Stimulated activated CD4-positive, alpha-beta T cell treated with anti-CD3 and anti-CD28 coated beads, Interleukin-4, amount 100 ng/mL, for 48 hours (primary cell): ENCODE data around the gene SFMBT2.

Experiments used
- DNase-seq, 2 donors: peaks; one replicate each; pipeline ENCODE4 v3.0.0-alpha.2; 2020; ENCODE audit warnings: low read depth in 2 of 2

The SFMBT2 gene

GRCh38 chr10:7364474-7364873 lies 46.4 kb downstream of the SFMBT2 start:
- DNase-seq: no peak

GRCh38 chr10:7363700-7364099 lies 47.1 kb downstream of the SFMBT2 start:
- no peak for DNase-seq

GRCh38 chr10:7362471-7362870 lies 48.4 kb downstream of the SFMBT2 start:
- DNase-seq: no peak

- DNase-seq: no peak
Observed at GRCh38 chr10:7361316-7361715, 49.5 kb downstream of the SFMBT2 start.

- no peak for DNase-seq
Observed at GRCh38 chr10:7359954-7360353, 50.9 kb downstream of the SFMBT2 start.

- no peak for DNase-seq
Observed at GRCh38 chr10:7359356-7359755, 51.5 kb downstream of the SFMBT2 start.

- DNase-seq: no peak
Observed at GRCh38 chr10:7357193-7357592, 53.6 kb downstream of the SFMBT2 start.

- DNase-seq: no peak
Observed at GRCh38 chr10:7354330-7355047, 56.3 kb downstream of the SFMBT2 start.

GRCh38 chr10:7351894-7352293 lies 58.9 kb downstream of the SFMBT2 start:
- no peak for DNase-seq

- no peak for DNase-seq
Observed at GRCh38 chr10:7350541-7351195, 60.2 kb downstream of the SFMBT2 start.

- DNase-seq: no peak
Observed at GRCh38 chr10:7345717-7346116, 65.1 kb downstream of the SFMBT2 start.

- no peak for DNase-seq
Observed at GRCh38 chr10:7343040-7343439, 67.8 kb downstream of the SFMBT2 start.

GRCh38 chr10:7340179-7340874 lies 70.5 kb downstream of the SFMBT2 start:
- DNase-seq: no peak

- DNase-seq: no peak
Observed at GRCh38 chr10:7339510-7339909, 71.3 kb downstream of the SFMBT2 start.

- no peak for DNase-seq
Observed at GRCh38 chr10:7338469-7338868, 72.4 kb downstream of the SFMBT2 start.

GRCh38 chr10:7337431-7338171 lies 73.2 kb downstream of the SFMBT2 start:
- DNase-seq: no peak

- no peak for DNase-seq
Observed at GRCh38 chr10:7335977-7336376, 74.9 kb downstream of the SFMBT2 start.

GRCh38 chr10:7334642-7334964 lies 76.2 kb downstream of the SFMBT2 start:
- no peak for DNase-seq

- DNase-seq: no peak
Observed at GRCh38 chr10:7333961-7334641, 76.7 kb downstream of the SFMBT2 start.

- DNase-seq: no peak
Observed at GRCh38 chr10:7329219-7329618, 81.6 kb downstream of the SFMBT2 start.

- DNase-seq: no peak
Observed at GRCh38 chr10:7327885-7328284, 82.9 kb downstream of the SFMBT2 start.

- no peak for DNase-seq
Observed at GRCh38 chr10:7322623-7323022, 88.2 kb downstream of the SFMBT2 start.
